ENCODE measurements around the gene DNAH7.

DNAH7 gene

GRCh38 chr2:195815083-195815482 is 253.6 kb downstream of the DNAH7 start:
- no peak for DNase-seq (ENCODE audit: low read depth in 3 of 3, low spot score in 1 of 3)

DNA sequence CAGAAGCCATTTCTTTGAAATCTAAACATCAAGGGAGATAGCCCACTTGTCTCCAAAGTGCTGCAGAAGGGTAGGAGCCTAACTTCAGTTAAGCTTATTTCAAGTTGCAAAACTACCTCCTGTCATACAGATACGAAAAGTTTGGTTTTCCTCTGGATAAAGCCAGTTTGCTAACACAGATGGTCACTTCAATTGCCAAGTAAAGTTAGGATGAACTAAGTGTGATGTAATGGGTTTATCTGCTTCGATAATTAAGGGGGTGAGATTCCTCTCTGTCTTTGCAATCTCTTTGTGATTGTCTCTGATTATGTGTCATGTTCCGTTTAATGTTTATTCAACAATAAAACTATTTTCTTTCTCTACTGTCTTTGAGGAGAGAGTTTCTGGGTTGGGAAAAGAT is 255.2 kb downstream of the DNAH7 start:
- DNase-seq (ENCODE audit: low read depth in 3 of 3, low spot score in 1 of 3): no peak

DNA sequence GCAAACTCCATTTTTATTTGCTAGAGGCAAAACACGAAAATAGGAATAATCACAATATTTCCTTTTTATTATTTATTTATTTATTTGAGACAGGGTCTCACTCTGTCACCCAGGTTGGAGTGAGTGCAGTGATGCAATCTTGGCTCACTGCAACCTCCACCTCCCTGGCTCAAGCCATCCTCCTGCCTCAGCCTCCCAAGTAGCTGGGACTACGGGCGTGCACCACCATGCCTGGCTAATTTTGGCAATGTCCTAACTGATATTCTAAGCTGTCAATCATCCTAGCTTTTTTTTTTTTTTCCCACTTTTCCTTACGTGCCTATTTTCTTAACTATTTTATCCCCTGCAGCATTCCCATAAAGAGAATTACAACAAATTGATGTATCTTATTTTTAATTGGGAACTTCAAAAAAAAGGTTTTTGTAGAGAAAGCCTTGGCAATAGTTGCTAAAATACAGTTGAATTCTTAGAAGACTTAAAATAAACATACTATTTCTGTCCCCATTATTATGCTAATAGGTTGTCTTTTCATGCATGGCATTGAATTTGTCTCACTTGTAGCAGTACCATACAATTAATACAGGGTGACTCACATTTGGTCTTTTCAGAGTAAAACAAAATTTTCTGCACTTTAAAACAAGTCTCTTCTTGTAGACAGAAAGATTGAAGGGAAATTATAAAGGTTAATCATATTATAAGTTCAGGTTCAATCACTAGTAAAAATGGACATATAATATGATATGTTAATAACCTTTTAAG is 258.1 kb downstream of the DNAH7 start:
- DNase-seq (ENCODE audit: low read depth in 3 of 3, low spot score in 1 of 3): no peak

DNA sequence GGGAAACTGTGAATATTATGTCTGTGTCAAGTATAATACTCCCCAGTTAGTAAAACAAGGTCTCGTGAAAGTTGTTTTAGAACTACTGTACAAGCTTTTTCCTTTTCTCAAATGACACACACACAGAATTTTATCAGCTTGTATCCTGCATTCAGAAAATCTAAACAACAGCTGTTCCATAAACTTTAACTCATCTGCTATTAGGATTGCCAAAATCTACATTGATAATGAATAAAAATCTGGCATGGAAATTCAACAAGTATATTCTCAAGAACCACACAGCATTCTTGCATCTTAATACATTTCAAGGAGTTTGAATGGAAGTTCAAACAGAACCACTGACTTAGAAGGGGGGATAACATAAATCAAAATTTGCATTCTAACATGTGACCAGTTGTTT is 260.4 kb downstream of the DNAH7 start:
- DNase-seq (ENCODE audit: low read depth in 3 of 3, low spot score in 1 of 3): no peak

- no peak for DNase-seq (ENCODE audit: low read depth in 3 of 3, low spot score in 1 of 3)
Observed at GRCh38 chr2:195805283-195805976, 263.2 kb downstream of the DNAH7 start.

GRCh38 chr2:195795879-195796278 is 272.8 kb downstream of the DNAH7 start:
- DNase-seq (ENCODE audit: low read depth in 3 of 3, low spot score in 1 of 3): no peak

- DNase-seq (ENCODE audit: low read depth in 3 of 3, low spot score in 1 of 3): no peak
Observed at GRCh38 chr2:195793881-195794280, 274.8 kb downstream of the DNAH7 start.

DNA sequence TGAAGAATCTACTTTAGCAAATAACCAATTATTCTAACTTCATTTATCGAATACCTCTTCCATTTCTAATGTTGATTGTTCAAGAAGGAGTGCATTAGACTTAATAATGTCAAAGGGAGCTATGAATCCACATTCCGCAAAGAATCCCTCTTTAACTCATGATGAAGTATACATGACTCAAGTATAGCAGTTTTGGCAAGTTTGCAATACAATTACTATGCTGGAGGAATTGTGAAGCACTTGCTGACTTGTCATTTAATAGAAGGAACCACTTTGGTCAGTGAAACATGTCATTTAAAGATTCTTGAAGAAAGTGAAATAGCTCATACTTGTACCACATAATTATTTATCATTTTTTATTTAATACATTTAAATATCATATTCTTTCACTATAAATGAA is 286.5 kb downstream of the DNAH7 start:
- DNase-seq (ENCODE audit: low read depth in 3 of 3, low spot score in 1 of 3): no peak

DNA sequence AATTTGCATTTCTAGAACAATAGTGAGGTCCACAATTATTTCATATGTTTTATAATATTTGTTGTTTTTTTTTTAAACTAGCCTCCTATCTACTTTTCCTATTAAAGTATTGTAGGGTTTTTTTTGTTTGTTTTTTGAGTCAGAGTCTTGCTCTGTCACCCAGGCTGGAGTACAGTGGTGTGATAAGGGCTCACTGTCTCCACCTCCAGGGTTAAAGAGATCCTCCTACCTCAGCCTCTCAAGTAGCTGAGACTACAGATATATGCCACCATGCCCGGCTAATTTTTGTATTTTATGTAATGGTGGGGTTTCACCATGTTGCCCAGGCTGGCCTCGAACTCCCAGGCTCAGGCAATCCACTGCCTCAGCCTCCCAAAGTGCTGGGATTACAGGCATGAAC is 289.1 kb downstream of the DNAH7 start:
- no peak for DNase-seq (ENCODE audit: low read depth in 3 of 3, low spot score in 1 of 3)

- no peak for DNase-seq (ENCODE audit: low read depth in 3 of 3, low spot score in 1 of 3)
Observed at GRCh38 chr2:195769975-195770374, 298.7 kb downstream of the DNAH7 start.

GRCh38 chr2:195768431-195768830 is 300.2 kb downstream of the DNAH7 start:
- no peak for DNase-seq (ENCODE audit: low read depth in 3 of 3, low spot score in 1 of 3)

GRCh38 chr2:195766691-195767090 is 301.9 kb downstream of the DNAH7 start:
- no peak for DNase-seq (ENCODE audit: low read depth in 3 of 3, low spot score in 1 of 3)

DNA sequence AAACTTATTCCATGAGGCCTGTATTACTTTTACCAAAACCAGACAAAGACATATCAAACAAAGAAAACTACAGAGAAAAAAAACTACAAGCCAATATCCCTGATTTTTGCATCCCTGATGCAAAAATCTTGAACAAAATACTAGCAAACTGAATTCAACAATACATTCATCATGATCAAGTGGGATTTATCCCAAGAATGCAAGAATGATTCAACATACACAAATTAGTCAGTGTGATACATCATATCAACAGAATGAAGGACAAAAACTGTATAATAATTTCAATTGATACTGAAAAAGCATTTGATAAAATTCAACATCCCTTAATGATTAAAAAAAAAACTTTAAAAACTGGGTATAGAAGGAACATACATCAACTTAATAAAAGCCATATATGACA is 304.8 kb downstream of the DNAH7 start:
- no peak for DNase-seq (ENCODE audit: low read depth in 3 of 3, low spot score in 1 of 3)

GRCh38 chr2:195759877-195760276 is 308.8 kb downstream of the DNAH7 start:
- no peak for DNase-seq (ENCODE audit: low read depth in 3 of 3, low spot score in 1 of 3)

GRCh38 chr2:195758846-195759245 is 309.8 kb downstream of the DNAH7 start:
- DNase-seq (ENCODE audit: low read depth in 3 of 3, low spot score in 1 of 3): no peak

DNA sequence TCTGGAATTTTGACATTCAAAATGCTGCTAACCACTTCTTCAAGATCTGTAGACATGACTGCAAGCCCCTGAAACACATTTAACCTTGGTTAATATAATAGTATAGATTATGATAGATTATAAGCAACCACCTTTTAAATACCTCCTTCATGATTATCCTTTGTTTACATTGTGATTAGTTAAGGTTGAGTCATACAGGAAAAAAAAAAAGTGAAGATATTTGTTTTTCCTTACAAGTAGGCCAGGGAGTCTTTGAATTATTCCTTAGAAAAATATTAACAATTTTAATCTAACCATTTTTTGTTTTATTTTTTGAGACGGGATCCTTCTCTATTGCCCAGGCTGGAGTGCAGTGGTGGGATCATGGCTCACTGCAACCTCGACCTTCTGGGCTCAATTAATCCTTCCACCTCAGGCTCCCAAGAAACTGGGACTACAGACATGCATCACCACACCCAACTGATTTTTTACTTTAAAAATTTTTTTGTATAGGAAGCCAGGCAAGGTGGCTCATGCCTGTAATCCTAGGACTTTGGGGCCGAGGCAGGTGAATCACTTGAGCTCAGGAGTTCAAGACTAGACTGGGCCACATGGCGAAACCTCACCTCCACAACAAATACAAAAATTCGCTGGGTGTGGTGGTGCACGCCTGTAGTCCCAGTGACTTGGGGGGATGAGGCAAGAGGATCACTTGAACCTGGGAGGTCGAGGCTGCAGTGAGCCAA is 312.3 kb downstream of the DNAH7 start:
- no peak for DNase-seq (ENCODE audit: low read depth in 3 of 3, low spot score in 1 of 3)

GRCh38 chr2:195741191-195741590 is 327.4 kb downstream of the DNAH7 start:
- DNase-seq (ENCODE audit: low read depth in 3 of 3, low spot score in 1 of 3): no peak

DNA sequence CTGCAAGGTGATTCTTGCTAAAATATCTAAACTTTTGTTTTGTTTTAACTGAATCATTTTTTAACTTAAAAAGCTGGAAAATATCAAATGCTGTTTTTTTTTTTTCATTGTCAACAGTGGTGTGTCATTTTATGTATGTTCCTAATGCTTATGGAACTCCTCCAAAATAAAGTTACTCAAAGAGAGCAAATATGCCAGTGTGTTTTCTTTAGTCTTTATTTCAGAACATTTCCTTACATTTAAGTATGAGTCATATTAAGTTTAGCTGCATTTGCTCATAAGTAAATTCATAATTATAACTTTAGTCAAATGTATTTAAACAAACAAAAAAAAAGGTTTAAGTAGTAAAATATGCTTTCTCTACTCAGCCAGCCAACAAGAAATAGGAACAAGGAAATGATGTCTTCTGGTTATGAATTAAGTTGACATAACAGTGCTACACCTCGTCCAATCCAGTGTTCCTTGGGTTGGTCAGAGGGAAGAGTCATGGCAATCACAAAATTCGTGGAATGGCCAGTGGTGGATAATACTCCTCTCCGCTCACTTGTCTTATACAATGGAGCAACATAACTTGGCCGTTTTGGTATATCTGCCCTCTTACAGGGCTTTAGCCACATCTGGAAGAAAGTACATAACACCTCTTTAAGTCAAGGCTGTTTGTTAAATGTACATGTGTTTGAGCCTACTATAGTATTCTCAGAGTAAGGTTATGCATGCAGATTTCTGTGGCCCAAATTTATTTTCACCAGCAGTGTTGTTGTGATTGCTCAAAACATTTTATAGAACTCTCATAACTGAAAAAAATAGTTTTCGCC is 330.9 kb downstream of the DNAH7 start:
- DNase-seq (ENCODE audit: low read depth in 3 of 3, low spot score in 1 of 3): no peak

DNA sequence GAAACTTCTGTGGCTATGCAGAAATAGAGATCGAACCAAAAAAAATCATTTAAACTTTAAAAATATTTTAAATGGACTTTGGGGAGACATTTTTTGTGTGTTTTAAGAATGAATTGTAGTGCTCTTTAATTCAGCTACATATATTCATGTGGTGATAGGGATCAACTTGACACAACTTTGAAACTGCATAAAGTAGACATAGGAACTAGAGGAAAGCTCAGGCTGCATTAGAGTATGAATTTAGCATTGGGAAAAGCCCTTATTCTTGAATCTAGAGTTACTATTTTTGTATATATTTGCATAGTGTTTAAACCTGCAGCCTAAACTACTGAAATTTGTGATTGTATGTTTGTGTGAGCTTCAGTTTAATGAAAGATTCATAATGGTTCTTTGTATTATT is 333.3 kb downstream of the DNAH7 start:
- no peak for DNase-seq (ENCODE audit: low read depth in 3 of 3, low spot score in 1 of 3)

GRCh38 chr2:195734931-195735330 is 333.7 kb downstream of the DNAH7 start:
- no peak for DNase-seq (ENCODE audit: low read depth in 3 of 3, low spot score in 1 of 3)

GRCh38 chr2:195734395-195734794 is 334.2 kb downstream of the DNAH7 start:
- no peak for DNase-seq (ENCODE audit: low read depth in 3 of 3, low spot score in 1 of 3)

Data from stimulated activated CD4-positive, alpha-beta T cell treated with anti-CD3 and anti-CD28 coated beads, TNF-alpha, amount 100 ng/mL, for 1 hour (primary cell).